GM10847 (cell line): ENCODE measurements around the gene PTPN5.

Source experiments
- POLR2A ChIP-seq: IDR thresholded peaks from 2 replicates; pipeline ENCODE4 v1.6.1; 2011; ENCODE audit not compliant: insufficient read length; ENCODE audit errors: extremely low read depth

Gene PTPN5

DNA sequence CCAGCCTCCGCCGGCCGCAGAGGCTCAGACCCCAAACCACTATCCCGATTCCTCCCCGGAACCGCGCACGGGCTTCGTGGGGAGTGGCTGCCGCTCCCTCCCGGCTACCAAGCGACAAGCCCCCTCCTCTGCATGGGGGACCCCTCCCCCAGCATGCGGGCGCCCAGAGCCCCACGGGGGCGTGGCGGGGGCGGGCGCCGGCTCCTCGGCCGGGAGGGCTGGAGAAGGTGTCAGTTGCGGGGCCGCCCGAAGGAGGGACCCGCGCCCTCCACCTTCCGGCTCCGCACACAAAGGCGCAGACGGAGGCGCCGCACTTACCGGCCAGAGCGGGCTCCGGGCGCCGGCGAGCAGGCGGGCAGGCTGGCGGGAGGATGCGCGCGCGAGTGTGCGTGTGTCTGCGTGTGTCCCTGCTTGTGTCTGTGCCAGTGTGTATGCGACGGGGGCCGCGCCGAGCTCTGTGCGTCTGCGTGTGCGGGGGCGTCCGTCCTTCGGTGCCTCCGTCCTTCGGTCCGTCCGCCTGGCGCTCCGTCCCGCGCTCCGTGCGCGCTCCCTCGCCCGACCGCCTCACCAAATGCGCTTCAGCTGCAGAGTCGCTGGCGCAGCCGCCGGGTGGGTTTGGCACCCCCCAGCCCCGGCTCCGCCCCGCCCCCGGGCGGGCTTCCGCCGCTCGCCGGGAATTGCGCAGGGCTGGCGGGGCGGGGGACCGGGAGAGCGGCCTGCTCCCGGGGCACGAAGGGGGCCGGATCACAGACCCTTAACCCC, at the start of gene PTPN5:
PTPN5 (minus strand) TSS at position 592 of the 762 bp plus-strand sequence. CDS start 19,840 bp downstream, outside the sequence.
- no peak for TF ChIP-seq POLR2A

DNA sequence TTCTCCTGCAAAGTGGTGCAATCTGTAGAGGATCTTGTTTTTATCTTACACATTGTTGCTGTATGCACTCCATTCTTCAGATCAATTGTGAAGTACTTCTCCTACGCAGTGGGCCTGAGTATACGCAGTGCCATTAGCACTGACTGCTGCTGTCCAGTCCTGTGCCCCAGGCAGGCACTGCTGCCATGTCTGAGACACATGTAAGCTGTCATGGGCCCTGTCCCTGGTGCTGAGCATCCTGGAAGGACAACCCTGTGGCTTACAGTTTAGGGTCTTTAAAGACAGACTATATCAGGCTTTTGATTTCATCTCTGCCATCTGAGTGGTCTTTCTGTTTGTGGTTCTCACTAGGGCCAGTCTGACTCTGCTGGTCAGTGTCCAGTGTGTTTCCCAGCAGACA, 44.8 kb upstream of the PTPN5 start:
- no peak for TF ChIP-seq POLR2A

DNA sequence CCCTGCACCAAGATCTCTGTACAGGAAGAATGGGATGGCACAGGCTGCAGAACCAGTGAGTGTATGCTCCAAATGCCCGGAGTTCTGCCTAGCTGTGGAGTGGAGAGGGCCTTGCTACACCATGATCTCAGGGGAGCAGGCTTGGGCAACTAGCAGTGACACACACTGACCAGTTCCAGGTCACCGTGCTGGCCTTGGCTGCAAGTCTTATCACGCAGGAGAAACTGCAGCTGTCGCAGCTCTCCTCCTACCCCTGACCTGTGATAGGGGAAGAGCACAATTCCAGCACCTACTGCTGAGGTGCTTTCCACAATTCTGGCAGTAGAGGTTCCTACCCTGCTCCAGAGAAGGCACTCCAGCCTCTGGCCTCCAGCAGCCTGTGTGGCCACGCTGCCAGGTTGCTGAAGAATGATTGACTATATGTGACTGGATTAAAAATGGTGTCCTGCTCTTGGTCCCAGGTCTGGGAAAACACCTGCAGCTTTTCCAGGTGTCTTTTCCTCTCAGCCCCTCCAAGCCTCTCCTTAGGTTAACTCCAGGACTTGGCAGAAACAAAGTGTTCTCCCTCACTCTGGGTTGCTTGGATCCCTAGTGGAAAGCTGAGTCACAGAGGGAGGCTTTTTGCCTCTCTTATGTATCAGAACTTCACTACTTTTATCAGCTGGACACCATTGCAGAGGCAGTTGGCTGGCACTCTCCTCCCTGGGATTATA, 43.3 kb upstream of the PTPN5 start:
- TF ChIP-seq POLR2A = no peak

DNA sequence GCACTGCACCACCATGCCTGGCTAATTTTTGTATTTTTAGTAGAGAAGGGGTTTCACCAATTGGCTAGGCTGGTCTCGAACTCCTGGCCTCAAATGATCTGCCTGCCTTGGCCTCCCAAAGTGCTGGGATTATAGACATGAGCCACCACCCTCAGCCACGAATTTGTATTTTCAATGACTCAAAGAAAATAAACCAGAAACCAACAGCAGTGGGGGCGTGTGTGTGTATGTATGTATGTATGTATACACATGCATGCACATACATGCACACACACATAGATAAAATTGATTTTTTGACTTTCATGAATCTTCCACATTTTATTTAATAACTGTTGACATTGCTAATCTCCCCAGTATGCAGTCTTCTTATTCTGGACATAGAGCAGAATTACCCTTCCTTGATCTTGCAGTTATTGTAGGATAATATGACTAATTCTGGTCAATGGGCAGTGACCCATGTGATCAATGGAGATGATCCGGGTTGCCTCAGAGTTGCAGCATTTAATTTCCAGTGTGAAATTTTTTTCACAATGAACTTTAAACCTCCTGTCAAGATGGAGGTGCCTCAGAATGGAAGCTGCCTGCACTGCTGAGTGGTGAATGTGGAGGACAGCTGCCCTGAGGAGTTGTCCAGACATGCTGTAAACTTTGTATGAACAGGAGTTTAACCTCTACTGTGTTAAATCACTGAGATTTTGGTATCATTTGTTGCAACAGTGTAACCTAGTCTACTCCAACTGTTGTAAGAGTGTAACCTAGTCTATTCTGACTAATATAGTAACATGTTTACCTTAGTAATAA, 12.8 kb upstream of the PTPN5 start:
- TF ChIP-seq POLR2A = no peak

DNA sequence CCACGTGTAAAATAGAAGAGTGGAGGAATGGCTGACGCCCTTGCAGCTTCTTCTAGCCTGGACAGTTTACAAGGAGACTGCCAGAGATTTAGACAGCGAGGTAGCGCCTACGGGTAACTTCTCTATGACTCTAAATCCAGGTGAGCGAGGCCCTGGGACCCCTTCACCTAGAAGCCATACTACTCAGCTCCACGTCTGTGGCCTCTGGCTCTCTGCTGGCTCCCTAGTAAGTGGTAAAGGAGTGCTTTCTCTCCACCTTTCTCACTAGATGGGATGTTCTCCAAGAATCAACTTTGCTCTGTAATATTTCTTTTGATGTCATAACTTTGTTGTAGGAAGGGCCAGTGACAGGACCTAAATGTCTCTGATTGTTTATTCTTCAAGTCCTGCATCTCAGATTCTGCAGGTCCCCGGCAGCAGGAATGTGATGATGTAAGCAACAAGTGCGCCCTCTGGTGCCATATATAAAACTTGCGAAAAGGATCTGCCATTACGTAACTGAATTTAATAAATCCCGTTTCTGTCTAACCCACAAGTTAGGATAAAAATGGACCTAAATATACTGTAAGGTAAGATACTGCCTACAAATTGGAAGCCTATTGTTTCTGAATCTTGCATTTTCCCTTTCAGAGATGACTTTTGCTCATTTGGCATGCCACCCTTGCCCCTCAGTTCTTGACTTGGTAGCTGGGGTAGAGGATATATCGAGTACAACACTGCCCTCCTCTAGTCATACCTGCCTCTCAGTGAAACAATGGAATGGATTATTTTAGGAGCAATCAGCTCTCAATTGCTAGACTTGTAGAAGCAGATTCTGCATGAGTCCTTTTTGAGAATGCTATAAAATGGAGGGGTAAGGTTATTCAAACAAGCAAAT, 11.0 kb upstream of the PTPN5 start:
- TF ChIP-seq POLR2A = no peak

DNA sequence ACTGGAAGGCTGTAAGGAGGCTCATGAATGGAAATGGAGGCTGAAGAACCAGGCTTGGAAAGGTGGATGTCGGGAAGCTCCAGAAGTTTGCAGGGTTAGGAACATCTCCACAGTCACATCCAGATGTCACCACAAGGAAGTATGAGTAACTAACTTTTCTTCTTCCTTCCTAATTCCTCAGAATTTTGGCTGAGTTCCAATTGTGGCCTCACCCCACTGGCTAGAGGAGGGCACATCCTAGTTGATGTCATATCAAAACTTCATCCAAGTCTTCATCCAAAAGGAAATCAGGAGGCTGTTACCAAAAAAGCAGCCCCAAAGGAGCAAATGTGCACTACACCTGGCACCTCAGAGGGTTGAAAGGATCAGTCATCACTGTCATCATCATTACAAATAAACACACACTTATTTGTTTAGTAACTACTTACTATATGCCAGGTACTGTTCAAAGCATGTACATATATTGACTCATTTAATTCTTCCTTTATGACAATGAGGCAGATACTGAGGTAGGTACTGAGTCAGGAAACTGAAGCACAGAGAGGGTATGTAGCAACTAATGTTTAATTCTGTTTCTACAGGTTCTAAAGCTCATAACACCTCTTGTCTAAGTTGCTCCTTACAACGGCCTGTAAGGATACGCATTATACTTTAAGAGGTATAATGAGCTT, 7.3 kb upstream of the PTPN5 start:
- TF ChIP-seq POLR2A = no peak

DNA sequence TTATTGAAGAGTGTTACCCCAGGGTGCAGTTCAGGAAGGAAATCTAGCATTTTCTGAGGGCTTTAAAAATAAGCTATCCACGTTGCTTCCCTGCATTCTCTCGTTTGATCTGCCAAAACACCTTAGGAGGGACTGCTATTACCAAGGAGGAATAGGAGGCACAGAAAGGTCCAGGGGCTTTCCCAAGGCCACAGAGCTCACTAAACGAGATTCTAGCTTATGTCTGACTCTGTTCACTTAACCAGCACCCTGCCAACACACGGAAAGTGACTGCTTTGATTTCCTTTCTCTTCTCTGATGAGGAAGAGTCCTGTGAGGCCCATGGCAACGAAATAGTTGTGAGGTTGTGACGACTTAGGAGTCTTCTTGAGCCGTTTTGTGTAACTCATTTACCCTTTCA, 3.4 kb upstream of the PTPN5 start:
- TF ChIP-seq POLR2A = no peak

DNA sequence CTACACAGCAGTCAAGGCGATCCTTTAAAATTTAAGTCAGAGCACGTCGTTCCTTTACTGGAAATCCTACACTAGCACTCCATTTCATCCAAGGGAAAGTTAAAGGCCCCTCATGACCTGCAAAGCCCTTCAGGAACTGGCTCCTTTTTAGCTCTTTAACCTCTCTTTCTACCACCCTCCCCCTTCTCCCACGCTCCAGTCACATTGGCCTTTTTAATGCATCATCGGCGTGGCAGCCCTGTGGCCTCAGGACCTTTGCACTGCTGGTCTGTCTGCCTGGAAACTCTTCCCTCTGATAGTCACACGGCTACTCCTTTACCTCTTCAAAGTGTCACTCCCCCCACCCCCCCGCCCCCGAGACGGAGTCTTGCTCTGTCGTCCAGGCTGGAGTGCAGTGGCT, 1.2 kb upstream of the PTPN5 start:
- TF ChIP-seq POLR2A = no peak

DNA sequence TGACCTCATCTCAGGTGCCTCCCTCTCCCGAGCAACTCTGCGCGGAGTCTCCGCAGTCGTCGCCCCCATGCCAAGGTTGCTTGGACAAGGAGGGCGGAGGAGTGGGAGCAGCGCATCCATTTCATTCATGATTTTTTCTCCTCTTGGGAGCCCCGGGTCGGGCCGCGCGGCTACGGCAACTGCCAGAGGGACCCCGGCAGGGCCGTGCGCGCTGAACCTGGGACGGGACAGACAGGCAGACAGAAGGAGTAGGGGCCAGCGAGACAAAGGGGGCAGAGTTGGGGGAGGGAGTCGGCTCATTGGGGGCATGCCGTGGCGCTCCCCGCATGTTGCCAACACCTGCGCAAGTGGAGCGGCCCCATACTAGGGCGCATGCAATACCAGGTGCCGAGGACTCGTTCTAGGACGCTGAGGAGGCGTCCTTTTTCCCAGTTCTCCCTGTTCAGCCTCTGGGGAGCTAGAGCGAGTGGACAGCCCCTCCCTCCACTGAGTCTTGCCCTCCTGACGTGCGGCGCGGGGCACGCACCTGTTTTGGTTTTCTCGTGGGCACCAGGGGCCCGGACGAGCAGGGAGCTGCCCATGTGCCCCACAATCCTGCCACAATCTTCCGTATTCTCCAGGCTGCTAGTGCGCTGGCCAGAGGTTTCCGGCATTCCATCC, 501 bp upstream of the PTPN5 start:
- no peak for TF ChIP-seq POLR2A

DNA sequence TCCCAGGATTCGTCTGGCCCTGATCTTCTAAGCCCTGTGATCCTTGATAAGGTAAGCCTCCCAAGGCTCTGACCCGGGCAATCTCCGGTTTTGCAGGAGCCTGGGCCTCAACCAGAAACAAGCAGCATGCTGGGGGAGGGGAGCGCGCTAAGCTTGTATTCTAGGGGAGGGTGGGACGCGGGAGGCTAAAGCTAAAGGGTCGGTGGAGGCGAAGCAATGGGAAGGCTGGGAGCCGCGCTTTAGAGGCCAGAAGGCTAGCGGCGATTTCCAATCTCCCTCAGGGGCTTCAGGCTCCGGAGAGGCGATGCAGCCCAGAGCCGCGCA, 753 bp downstream of the PTPN5 start:
- TF ChIP-seq POLR2A = no peak

DNA sequence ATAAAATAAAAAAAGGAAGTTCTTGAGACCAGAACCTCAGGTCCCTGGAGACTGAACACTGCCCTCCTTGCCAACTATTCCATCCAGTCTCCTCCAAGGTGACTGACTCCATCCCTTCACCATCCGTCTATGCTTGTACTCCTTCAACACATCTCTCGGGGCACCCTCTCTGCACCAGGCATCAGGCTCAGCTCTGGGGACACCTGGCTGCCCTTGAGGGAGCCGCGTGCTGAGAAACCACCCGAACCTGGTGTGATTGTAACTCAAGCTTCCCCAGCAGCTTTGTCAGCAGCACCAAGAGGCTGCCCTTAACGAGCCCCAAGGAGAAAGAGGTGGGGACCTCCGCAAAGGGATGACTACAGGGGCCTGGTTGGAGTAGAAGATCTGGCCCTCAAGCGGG, 1.7 kb downstream of the PTPN5 start:
- no peak for TF ChIP-seq POLR2A

DNA sequence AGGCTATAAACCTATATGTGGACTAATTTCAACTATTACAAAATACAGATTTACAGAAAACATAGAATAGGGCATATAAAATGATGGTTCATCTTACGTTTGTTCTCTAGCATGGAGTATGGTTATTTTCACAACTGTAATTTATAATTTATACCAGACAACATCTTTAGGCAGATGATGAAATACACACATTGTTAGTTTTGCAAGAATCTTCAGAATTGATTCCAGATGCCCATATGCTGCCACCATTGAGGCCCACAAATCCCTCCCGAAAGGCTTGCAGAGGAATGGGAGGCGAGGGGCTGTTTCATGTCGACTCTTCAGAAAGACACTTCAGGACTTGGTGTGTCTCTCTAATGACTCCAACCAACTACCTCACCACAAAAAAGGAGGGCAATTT, 6.2 kb downstream of the PTPN5 start:
- TF ChIP-seq POLR2A = no peak

DNA sequence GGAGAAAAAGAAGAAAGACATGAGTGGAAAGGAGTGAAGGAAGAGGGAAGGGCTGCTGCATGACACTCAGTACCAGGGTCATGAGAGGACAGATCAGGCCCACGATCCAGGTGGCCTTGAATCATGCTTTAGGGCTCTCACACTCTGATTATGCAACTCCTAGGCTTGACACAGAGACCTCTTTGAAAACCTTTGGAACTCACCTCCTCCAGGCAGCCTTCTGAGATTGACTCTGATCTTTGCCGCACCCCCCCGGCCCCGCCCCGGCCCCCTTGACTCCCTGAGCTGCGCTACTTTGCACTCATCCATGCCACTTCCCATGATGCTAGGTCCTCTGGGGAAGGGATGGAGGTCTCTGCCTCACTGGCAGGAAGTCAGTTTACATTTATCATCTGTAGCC, 10.7 kb downstream of the PTPN5 start:
- no peak for TF ChIP-seq POLR2A

DNA sequence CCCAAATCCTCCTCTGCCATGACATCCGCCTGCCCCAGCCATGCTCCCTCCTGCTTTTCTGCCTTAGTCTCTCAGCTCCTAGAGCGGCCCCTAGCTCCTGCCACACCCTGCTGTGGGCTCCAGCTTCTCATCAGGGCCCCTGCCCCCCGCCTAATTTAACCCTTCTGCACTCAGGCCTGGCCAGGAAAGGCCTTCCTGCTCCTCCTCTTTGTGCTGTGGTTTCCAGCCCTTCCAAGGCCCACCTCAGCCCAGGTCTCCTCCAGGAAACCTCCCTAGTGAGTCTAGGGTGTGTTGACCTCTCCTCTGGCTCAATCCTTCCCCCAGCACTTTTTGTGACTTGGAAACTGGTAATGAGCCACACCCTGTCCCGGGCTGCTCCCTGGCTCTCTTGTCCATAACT, 11.3 kb downstream of the PTPN5 start:
- TF ChIP-seq POLR2A = no peak
